Esophagus squamous epithelium (tissue), 5 donors: ENCODE measurements around the gene CDK5RAP1. TPM values are rescaled to one million over a fixed set of nuclear protein-coding genes. Genes with fewer than 3 reads are reported as not detected.

Experiments used
- DNase-seq: peaks from one replicate; lab custom pipeline; 2025; lab: John Stamatoyannopoulos, UW
- H3K27ac ChIP-seq, 4 donors: fragments of 200-600 bp; sonication (generic); one replicate each; pipeline ENCODE4 v1.5.1; 2016 to 2019; ENCODE audit warnings: mild to moderate bottlenecking in 1 of 4
- H3K27me3 ChIP-seq, 4 donors: fragments of 200-600 bp; sonication (generic); 1 replicate in 3 of 4; 2 replicates in 1 of 4; pipeline versions ENCODE4 v1.5.1 to v1.6.0; 2017 to 2021; ENCODE audit warnings: antibody characterized with exemption in 1 of 4
- H3K36me3 ChIP-seq, 3 donors: fragments of 200-600 bp; sonication (generic); one replicate each; pipeline ENCODE4 v1.5.1; 2016 to 2019
- H3K4me1 ChIP-seq, 3 donors: fragments of 200-600 bp; sonication (generic); one replicate each; pipeline ENCODE4 v1.5.1; 2017 to 2019
- H3K4me3 ChIP-seq, 4 donors: fragments of 200-600 bp; sonication (generic); 1 replicate in 3 of 4; 2 replicates in 1 of 4; pipeline ENCODE4 v1.5.1; 2016 to 2019; ENCODE audit warnings: mild to moderate bottlenecking in 2 of 4, moderate library complexity in 1 of 4
- H3K9me3 ChIP-seq, 3 donors: fragments of 200-600 bp; sonication (generic); one replicate each; pipeline ENCODE4 v1.5.1; 2016 to 2019
- CTCF ChIP-seq, 6 experiments: fragments of 450-650 bp in 4 of 6; fragments of 200-600 bp in 2 of 6; sonication (generic) in 2 of 6; IDR thresholded peaks; one replicate each; pipeline ENCODE4 v1.5.1; 2016 to 2019; ENCODE audit warnings: antibody characterized with exemption in 6 of 6, mild to moderate bottlenecking in 4 of 6, moderate library complexity in 4 of 6
- POLR2A ChIP-seq, 4 donors: fragments of 450-650 bp; IDR thresholded peaks; one replicate each; pipeline ENCODE4 v1.6.1; 2017; ENCODE audit warnings: antibody characterized with exemption in 4 of 4, mild to moderate bottlenecking in 4 of 4, moderate library complexity in 3 of 4
- WGBS, 2 donors: methylation state at CpG; one replicate each; pipeline ENCODE4 v1.1.5; 2018; 5-methylcytosine and 5-hydroxymethylcytosine counted together
- intact Hi-C: fragments of 100-400 bp; cut with DNase I; formaldehyde crosslinking; loops from one replicate; pipeline ENCODE4 v1.15.0; 2022
- total RNA-seq, 4 donors: library from RNA; depleted of rRNA; stranded (reverse); fragments of >200 nt; gene quantifications; one replicate each; pipeline ENCODE4 v1.1.0, GENCODE V29; 2016
- donor health status: DM: yes; HTN: yes; CAD: no.

CDK5RAP1 gene
- total RNA-seq, 4 donors from 2014 or later: 13.5 to 23.2 (median 20.1) TPM

GRCh38 chr20:33343521-33343920, 57.8 kb downstream of the CDK5RAP1 start:
- Histone ChIP-seq H3K27ac (no peak overlapping the region), H3K4me3 (no peak overlapping the region), H3K9me3 (no peaks in the 10 kb centered on the region), H3K36me3 (no peaks in the 10 kb centered on the region), H3K4me1 (no peaks in the 10 kb centered on the region), H3K27me3 (peaks cover 0 to 15% (median 0%) of the 10 kb centered on the region in 4 donors)
- 93 to 97% methylated on average over 3 to 4 of the region's 4 CpGs for WGBS, 2 donors
- DNase-seq: no peak
- TF ChIP-seq POLR2A (IDR thresholded peaks at IDR 0.05): no peak
- no peak for TF ChIP-seq CTCF (IDR thresholded peaks at IDR 0.05)
- intact Hi-C loops: no loop called here

- no peaks in the 10 kb centered on the region for H3K36me3 ChIP-seq
- H3K27me3 ChIP-seq: peaks cover 0 to 22% (median 0%) of the 10 kb centered on the region in 4 donors
- H3K27ac ChIP-seq: no peak overlapping the region
- H3K4me3 ChIP-seq: no peak overlapping the region
- no peak for TF ChIP-seq CTCF (IDR thresholded peaks at IDR 0.05)
- TF ChIP-seq POLR2A (IDR thresholded peaks at IDR 0.05): no peak
- no peak for DNase-seq
- no peaks in the 10 kb centered on the region for H3K9me3 ChIP-seq
- WGBS, 2 donors: 64 to 74% methylated on average over 7 to 8 of the region's 8 CpGs
- H3K4me1 ChIP-seq: no peaks in the 10 kb centered on the region
- intact Hi-C loops: no loop called here
These were observed 61.7 kb downstream of the CDK5RAP1 start for GRCh38 chr20:33339515-33340058.

GRCh38 chr20:33338467-33339258, 62.7 kb downstream of the CDK5RAP1 start:
- H3K4me1 ChIP-seq: no peaks in the 10 kb centered on the region
- H3K27me3 ChIP-seq: peaks cover 0 to 26% (median 0%) of the 10 kb centered on the region in 4 donors
- H3K27ac ChIP-seq: no peak overlapping the region
- intact Hi-C loops: no loop called here
- H3K36me3 ChIP-seq: no peaks in the 10 kb centered on the region
- H3K9me3 ChIP-seq: no peaks in the 10 kb centered on the region
- H3K4me3 ChIP-seq: no peak overlapping the region
- no peak for DNase-seq
- TF ChIP-seq POLR2A (IDR thresholded peaks at IDR 0.05): no peak
- TF ChIP-seq CTCF (IDR thresholded peaks at IDR 0.05): no peak
- 85 to 87% methylated on average over 5 of the region's 5 CpGs for WGBS, 2 donors

- intact Hi-C loops: no loop called here
- Histone ChIP-seq H3K27me3 (peaks cover 0 to 31% (median 0%) of the 10 kb centered on the region in 4 donors), H3K36me3 (no peaks in the 10 kb centered on the region), H3K4me3 (no peak overlapping the region), H3K9me3 (no peaks in the 10 kb centered on the region), H3K27ac (no peak overlapping the region), H3K4me1 (no peaks in the 10 kb centered on the region)
- no peak for TF ChIP-seq POLR2A (IDR thresholded peaks at IDR 0.05)
- TF ChIP-seq CTCF (IDR thresholded peaks at IDR 0.05): no peak
- 71 to 73% methylated on average over 4 to 6 of the region's 6 CpGs for WGBS, 2 donors
- DNase-seq: no peak
These were observed 63.7 kb downstream of the CDK5RAP1 start for GRCh38 chr20:33337531-33338165.

GRCh38 chr20:33337119-33337518, 64.2 kb downstream of the CDK5RAP1 start:
- no peaks in the 10 kb centered on the region for H3K9me3 ChIP-seq
- no peaks in the 10 kb centered on the region for H3K36me3 ChIP-seq
- no peaks in the 10 kb centered on the region for H3K4me1 ChIP-seq
- H3K27ac ChIP-seq: no peak overlapping the region
- no peak for DNase-seq
- H3K27me3 ChIP-seq: peaks cover 0 to 33% (median 0%) of the 10 kb centered on the region in 4 donors
- intact Hi-C loops: no loop called here
- WGBS, 2 donors: 53 to 54% methylated on average over 3 to 5 of the region's 8 CpGs
- TF ChIP-seq CTCF (IDR thresholded peaks at IDR 0.05) (no peak), POLR2A (IDR thresholded peaks at IDR 0.05) (no peak)
- H3K4me3 ChIP-seq: no peak overlapping the region
